A549 treated with AZD2906 at 1 μM for 4 hours (cell line): ENCODE data around the gene RELL1. TPM values are rescaled to one million over a fixed set of nuclear protein-coding genes. Genes with fewer than 3 reads are reported as not detected.

Experiments
- total RNA-seq: library from RNA; stranded (reverse); fragments of 200-300 nt; extraction: Qiagen RNA extraction; gene quantifications from 5 replicates; pipeline ENCODE4 v1.2.3, GENCODE V29; 2022

The RELL1 gene, protein sequence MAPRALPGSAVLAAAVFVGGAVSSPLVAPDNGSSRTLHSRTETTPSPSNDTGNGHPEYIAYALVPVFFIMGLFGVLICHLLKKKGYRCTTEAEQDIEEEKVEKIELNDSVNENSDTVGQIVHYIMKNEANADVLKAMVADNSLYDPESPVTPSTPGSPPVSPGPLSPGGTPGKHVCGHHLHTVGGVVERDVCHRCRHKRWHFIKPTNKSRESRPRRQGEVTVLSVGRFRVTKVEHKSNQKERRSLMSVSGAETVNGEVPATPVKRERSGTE
- 4.7 to 9.0 TPM (median 4.9 TPM) in 5 replicates for total RNA-seq

DNA sequence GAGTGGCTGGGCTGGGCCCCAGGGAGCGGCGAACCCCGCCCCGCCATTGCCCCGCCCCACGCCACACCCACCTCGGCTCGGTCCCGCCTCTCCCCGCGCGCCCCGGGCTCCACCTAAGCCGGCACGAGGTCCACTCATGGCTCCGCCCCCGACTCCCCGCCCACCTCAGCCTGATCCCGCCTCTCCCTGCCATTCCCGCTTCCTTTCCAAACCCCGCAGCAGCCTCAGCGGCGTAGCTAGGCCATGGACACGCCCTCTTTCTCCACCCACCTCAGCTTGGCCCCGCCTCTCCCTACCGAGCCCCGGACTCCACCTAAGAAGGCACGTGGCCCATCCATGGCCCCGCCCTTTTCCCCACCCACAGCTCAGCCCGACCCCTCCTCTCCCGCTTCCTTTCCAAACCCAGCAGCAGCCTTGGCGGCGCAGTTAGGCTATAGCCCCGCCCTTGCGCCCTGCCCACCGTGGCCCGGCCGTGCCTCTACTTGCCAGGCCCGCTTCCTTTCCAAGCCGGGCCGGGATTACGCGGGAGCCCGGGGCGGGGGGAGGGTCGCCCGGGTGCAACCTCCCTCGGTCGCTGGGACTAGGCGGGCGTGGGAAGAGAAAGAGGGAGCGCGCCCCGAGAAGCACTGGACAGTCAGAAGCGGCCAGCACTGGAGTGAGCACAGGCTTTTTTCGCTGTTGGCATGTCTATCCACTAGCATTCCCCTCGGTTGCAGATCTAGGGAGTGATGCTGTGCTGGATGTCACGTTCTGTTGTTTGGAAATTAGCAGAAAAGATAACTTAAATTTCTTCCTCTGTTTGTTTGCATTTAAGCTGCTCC is at the start of gene RELL1:
RELL1 (minus strand) TSS at position 4 of the 821 bp plus-strand sequence. CDS start 89 bp downstream, outside the sequence.

Other genes with a start within 250 kb of the RELL1 start
- gene PGM2, start 140.3 kb upstream of the RELL1 start, total RNA-seq: 12.8 to 16.5 TPM (median 15.5 TPM) in 5 replicates
- 22.9 to 27.3 TPM (median 25.1 TPM) in 5 replicates for gene TBC1D1, start 204.7 kb upstream of the RELL1 start, total RNA-seq